ENCODE data around the gene ECSCR. TPM values are rescaled to one million over a fixed set of nuclear protein-coding genes. Genes with fewer than 3 reads are reported as not detected.
"Not testable (repeated sequence)": the region's sequence is repeated elsewhere in the genome, so short reads cannot be mapped to it uniquely, and the experiment has no call there.

The ECSCR gene
- total and polyA plus RNA-seq, 10 of the 15 experiments (the other 5 are each of a cell fraction or from before 2014, with no cell fraction given) = 0.15 to 0.83 (median 0.23) TPM; not detected in 3

GRCh38 chr5:139503036-139503817, 40.7 kb upstream of the ECSCR start:
- H3K9ac ChIP-seq (ENCODE audit: control insufficient read depth, insufficient read depth, low read length); H2AFZ ChIP-seq (ENCODE audit: control insufficient read depth, low read depth, low read length); H3K36me3 ChIP-seq (ENCODE audit: control insufficient read depth in 2 of 2, insufficient read depth in 2 of 2, low read length in 1 of 2); H4K20me1 ChIP-seq (ENCODE audit: control insufficient read depth, insufficient read depth); H3K9me3 ChIP-seq (replicated peaks; ENCODE audit: control insufficient read depth, insufficient read depth, low read length); H3K27ac ChIP-seq (ENCODE audit: control insufficient read depth, insufficient read depth); BruUV-seq (replicated peaks); in situ Hi-C loops (cut with MboI); ATAC-seq; H3K27me3 ChIP-seq (replicated peaks in 1 of 2; ENCODE audit: control insufficient read depth in 2 of 2, insufficient read depth in 2 of 2, low read length in 1 of 2); H3K4me3 ChIP-seq; RAD21 ChIA-PET (ENCODE audit: unreplicated experiment); DNase-seq (ENCODE audit: low read depth, low spot score); FAIRE-seq; H3K4me1 ChIP-seq (ENCODE audit: control insufficient read depth, insufficient read depth, low read length); intact Hi-C loops (cut with micrococcal nuclease; ENCODE audit: unreplicated experiment); H3K79me2 ChIP-seq (ENCODE audit: control insufficient read depth, insufficient read depth, low read length); H3K4me2 ChIP-seq (ENCODE audit: control insufficient read depth, insufficient read depth): not testable (repeated sequence)
- ChIA-PET CTCF (interaction anchor here (1.0 to 2.3 kb wide), 4 partner anchors 9 to 81 kb away, joined by 4 to 18 read pairs (median 6); no protein-coding TSS in a partner anchor), SMC1A (ENCODE audit: uncharacterized antibody, unreplicated experiment) (interaction anchor here (1.4 to 2.3 kb wide), 4 partner anchors 9 to 83 kb away, joined by 6 to 12 read pairs (median 6); no protein-coding TSS in a partner anchor), POLR2A (interaction anchor here (0.6 kb wide), 1 partner anchor 43 kb away, joined by 4 read pairs; no protein-coding TSS in a partner anchor)
- TF ChIP-seq NFYB (IDR thresholded peaks at IDR 0.05; ENCODE audit: insufficient read depth, low read depth, low read length) = peak; percentile 76
- 69% methylated on average over 15 of the region's 15 CpGs for WGBS (ENCODE audit: insufficient coverage, insufficient replicate concordance, low lambda C conversion rate, missing lambda C conversion rate)

DNA sequence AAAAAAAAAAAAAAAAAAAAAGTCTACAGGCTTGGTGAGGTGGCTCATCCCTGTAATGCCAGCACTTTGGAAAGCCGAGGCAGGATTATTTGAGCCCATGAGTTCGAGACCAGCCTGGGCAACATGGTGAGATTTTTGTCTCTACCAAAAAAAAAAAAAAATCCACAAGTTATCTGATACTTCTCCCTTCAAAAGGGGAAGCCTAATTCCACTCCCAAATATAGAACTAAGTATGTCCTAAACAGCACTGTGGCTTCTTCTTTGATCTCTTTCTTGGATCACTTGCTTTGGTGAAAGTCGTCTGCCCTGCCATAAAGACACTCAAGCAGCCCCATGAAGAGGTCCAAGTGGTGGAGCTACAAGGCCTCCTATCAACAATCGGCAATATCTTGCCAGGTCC, 38.8 kb upstream of the ECSCR start:
- CTCF ChIA-PET = interaction anchor here (2.3 kb wide), 1 partner anchor 11 kb away, joined by 18 read pairs; no protein-coding TSS in a partner anchor
- no TSS peak for BruUV-seq (replicated peaks)
- WGBS (ENCODE audit: insufficient coverage, insufficient replicate concordance, low lambda C conversion rate, missing lambda C conversion rate) = 40% methylated on average over 4 of the region's 4 CpGs
- RAD21 ChIA-PET (ENCODE audit: unreplicated experiment) = no interaction called here
- Histone ChIP-seq H3K9ac (ENCODE audit: control insufficient read depth, insufficient read depth, low read length) (no peak overlapping the region), H3K9me3 (replicated peaks; ENCODE audit: control insufficient read depth, insufficient read depth, low read length) (peaks cover 1% of the 10 kb centered on the region; the same call in 2 of the 3 replicates), H3K4me1 (ENCODE audit: control insufficient read depth, insufficient read depth, low read length) (no peaks in the 10 kb centered on the region), H3K27ac (ENCODE audit: control insufficient read depth, insufficient read depth) (no peak overlapping the region), H2AFZ (ENCODE audit: control insufficient read depth, low read depth, low read length) (no peak overlapping the region), H3K79me2 (ENCODE audit: control insufficient read depth, insufficient read depth, low read length) (no peaks in the 10 kb centered on the region), H4K20me1 (ENCODE audit: control insufficient read depth, insufficient read depth) (no peaks in the 10 kb centered on the region), H3K27me3 (replicated peaks in 1 of 2; ENCODE audit: control insufficient read depth in 2 of 2, insufficient read depth in 2 of 2, low read length in 1 of 2) (no peaks in the 10 kb centered on the region), H3K4me3 (no peak overlapping the region), H3K4me2 (ENCODE audit: control insufficient read depth, insufficient read depth) (no peak overlapping the region), H3K36me3 (ENCODE audit: control insufficient read depth in 2 of 2, insufficient read depth in 2 of 2, low read length in 1 of 2) (no peaks in the 10 kb centered on the region)
- POLR2A ChIA-PET = interaction anchor here (0.6 kb wide), 1 partner anchor 20 kb away, joined by 3 read pairs; no protein-coding TSS in a partner anchor
- FAIRE-seq (no peak), ATAC-seq (no peak), DNase-seq (ENCODE audit: low read depth, low spot score) (no peak)
- in situ Hi-C loops (cut with MboI) = no loop called here
- TF ChIP-seq MTA3 (IDR thresholded peaks at IDR 0.05; ENCODE audit: borderline replicate concordance, low read length) = no peak
- no peak for TF ChIP-seq CBFB (IDR thresholded peaks at IDR 0.05; ENCODE audit: low read depth)
- no peak for TF ChIP-seq ZNF207 (IDR thresholded peaks at IDR 0.05; ENCODE audit: borderline replicate concordance)
- TF ChIP-seq SREBF1 (IDR thresholded peaks at IDR 0.05; ENCODE audit: low read length) = no peak
- TF ChIP-seq KAT2A (conservative IDR thresholded peaks at IDR 0.05; ENCODE audit: control insufficient read depth, low read depth, low read length) = no peak
- no peak for TF ChIP-seq SIX5 (IDR thresholded peaks at IDR 0.05; ENCODE audit: low read depth, low read length, severe bottlenecking)
- no peak for TF ChIP-seq RAD21 (IDR thresholded peaks at IDR 0.05; ENCODE audit: insufficient read depth, low read depth, low read length)
- TF ChIP-seq, protein P1, sequence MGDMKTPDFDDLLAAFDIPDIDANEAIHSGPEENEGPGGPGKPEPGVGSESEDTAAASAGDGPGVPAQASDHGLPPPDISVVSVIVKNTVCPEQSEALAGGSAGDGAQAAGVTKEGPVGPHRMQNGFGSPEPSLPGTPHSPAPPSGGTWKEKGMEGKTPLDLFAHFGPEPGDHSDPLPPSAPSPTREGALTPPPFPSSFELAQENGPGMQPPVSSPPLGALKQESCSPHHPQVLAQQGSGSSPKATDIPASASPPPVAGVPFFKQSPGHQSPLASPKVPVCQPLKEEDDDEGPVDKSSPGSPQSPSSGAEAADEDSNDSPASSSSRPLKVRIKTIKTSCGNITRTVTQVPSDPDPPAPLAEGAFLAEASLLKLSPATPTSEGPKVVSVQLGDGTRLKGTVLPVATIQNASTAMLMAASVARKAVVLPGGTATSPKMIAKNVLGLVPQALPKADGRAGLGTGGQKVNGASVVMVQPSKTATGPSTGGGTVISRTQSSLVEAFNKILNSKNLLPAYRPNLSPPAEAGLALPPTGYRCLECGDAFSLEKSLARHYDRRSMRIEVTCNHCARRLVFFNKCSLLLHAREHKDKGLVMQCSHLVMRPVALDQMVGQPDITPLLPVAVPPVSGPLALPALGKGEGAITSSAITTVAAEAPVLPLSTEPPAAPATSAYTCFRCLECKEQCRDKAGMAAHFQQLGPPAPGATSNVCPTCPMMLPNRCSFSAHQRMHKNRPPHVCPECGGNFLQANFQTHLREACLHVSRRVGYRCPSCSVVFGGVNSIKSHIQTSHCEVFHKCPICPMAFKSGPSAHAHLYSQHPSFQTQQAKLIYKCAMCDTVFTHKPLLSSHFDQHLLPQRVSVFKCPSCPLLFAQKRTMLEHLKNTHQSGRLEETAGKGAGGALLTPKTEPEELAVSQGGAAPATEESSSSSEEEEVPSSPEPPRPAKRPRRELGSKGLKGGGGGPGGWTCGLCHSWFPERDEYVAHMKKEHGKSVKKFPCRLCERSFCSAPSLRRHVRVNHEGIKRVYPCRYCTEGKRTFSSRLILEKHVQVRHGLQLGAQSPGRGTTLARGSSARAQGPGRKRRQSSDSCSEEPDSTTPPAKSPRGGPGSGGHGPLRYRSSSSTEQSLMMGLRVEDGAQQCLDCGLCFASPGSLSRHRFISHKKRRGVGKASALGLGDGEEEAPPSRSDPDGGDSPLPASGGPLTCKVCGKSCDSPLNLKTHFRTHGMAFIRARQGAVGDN (IDR thresholded peaks at IDR 0.05) = no peak
- TF ChIP-seq, protein P2, sequence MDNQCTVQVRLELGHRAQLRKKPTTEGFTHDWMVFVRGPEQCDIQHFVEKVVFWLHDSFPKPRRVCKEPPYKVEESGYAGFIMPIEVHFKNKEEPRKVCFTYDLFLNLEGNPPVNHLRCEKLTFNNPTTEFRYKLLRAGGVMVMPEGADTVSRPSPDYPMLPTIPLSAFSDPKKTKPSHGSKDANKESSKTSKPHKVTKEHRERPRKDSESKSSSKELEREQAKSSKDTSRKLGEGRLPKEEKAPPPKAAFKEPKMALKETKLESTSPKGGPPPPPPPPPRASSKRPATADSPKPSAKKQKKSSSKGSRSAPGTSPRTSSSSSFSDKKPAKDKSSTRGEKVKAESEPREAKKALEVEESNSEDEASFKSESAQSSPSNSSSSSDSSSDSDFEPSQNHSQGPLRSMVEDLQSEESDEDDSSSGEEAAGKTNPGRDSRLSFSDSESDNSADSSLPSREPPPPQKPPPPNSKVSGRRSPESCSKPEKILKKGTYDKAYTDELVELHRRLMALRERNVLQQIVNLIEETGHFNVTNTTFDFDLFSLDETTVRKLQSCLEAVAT (IDR thresholded peaks at IDR 0.05) = no peak
- SMC1A ChIA-PET (ENCODE audit: uncharacterized antibody, unreplicated experiment) = interaction anchor here (0.7 to 1.1 kb wide), 2 partner anchors 11 to 65 kb away, joined by 3 read pairs; no protein-coding TSS in a partner anchor
- intact Hi-C loops (cut with micrococcal nuclease; ENCODE audit: unreplicated experiment) = no loop called here

Measured in GM12878 (cell line).